Measurements from ENCODE around the gene HIVEP1.

The HIVEP1 gene

GRCh38 chr6:12200761-12201160, 188.6 kb downstream of the HIVEP1 start:
- DNase-seq: no peak

- DNase-seq: no peak
These were observed 190.9 kb downstream of the HIVEP1 start for GRCh38 chr6:12203001-12203400.

- DNase-seq: no peak
These were observed 196.1 kb downstream of the HIVEP1 start for GRCh38 chr6:12208190-12208589.

GRCh38 chr6:12208673-12209072, 196.6 kb downstream of the HIVEP1 start:
- DNase-seq: no peak

Measured in NCI-H526 treated with DMSO at 0.1 percent for 48 hours (cell line).